ENCODE measurements around the gene UXS1. TPM values are rescaled to one million over a fixed set of nuclear protein-coding genes. Genes with fewer than 3 reads are reported as not detected.
A peak's percentile ranks its signal among the peaks of the same experiment; 100 is the strongest.

Gene UXS1
- total RNA-seq, 1 donor: 22.8 TPM

- peaks cover 7% of the 10 kb centered on the region for H3K4me1 ChIP-seq (ENCODE audit: insufficient read depth, low read length)
- no peaks in the 10 kb centered on the region for H3K79me2 ChIP-seq (ENCODE audit: insufficient read depth, low read length)
- no peak overlapping the region for H3K27ac ChIP-seq (ENCODE audit: low read depth, low read length)
- H3K36me3 ChIP-seq (ENCODE audit: insufficient read depth, low read length): no peaks in the 10 kb centered on the region
- DNase-seq (ENCODE audit: insufficient read length, low spot score, missing footprints): peak; percentile 70
- no peak for TF ChIP-seq CTCF (IDR thresholded peaks at IDR 0.05; ENCODE audit: extremely low read depth, low read depth, low read length)
- no peaks in the 10 kb centered on the region for H3K9me3 ChIP-seq (ENCODE audit: low read depth, low read length)
- no peak overlapping the region for H3K4me3 ChIP-seq (ENCODE audit: insufficient read depth, low read length)
- no peak overlapping the region for H3K4me2 ChIP-seq (ENCODE audit: insufficient read depth, low read length)
- H4K20me1 ChIP-seq (ENCODE audit: insufficient read depth, low read length): peaks cover 11% of the 10 kb centered on the region
- H3K27me3 ChIP-seq (ENCODE audit: insufficient read depth, low read length): no peaks in the 10 kb centered on the region
- no peak overlapping the region for H2AFZ ChIP-seq (ENCODE audit: low read length)
Measured at GRCh38 chr2:106130251-106130998, 63.7 kb downstream of the UXS1 start.

GRCh38 chr2:106129592-106129991 is 64.5 kb downstream of the UXS1 start:
- TF ChIP-seq CTCF (IDR thresholded peaks at IDR 0.05; ENCODE audit: extremely low read depth, low read depth, low read length): no peak
- no peaks in the 10 kb centered on the region for H3K27me3 ChIP-seq (ENCODE audit: insufficient read depth, low read length)
- H4K20me1 ChIP-seq (ENCODE audit: insufficient read depth, low read length): peaks cover 11% of the 10 kb centered on the region
- DNase-seq (ENCODE audit: insufficient read length, low spot score, missing footprints): no peak
- H3K4me1 ChIP-seq (ENCODE audit: insufficient read depth, low read length): peaks cover 7% of the 10 kb centered on the region
- no peaks in the 10 kb centered on the region for H3K9me3 ChIP-seq (ENCODE audit: low read depth, low read length)
- no peak overlapping the region for H3K4me2 ChIP-seq (ENCODE audit: insufficient read depth, low read length)
- no peaks in the 10 kb centered on the region for H3K79me2 ChIP-seq (ENCODE audit: insufficient read depth, low read length)
- no peak overlapping the region for H3K4me3 ChIP-seq (ENCODE audit: insufficient read depth, low read length)
- H3K36me3 ChIP-seq (ENCODE audit: insufficient read depth, low read length): no peaks in the 10 kb centered on the region
- no peak overlapping the region for H2AFZ ChIP-seq (ENCODE audit: low read length)
- H3K27ac ChIP-seq (ENCODE audit: low read depth, low read length): no peak overlapping the region

DNA sequence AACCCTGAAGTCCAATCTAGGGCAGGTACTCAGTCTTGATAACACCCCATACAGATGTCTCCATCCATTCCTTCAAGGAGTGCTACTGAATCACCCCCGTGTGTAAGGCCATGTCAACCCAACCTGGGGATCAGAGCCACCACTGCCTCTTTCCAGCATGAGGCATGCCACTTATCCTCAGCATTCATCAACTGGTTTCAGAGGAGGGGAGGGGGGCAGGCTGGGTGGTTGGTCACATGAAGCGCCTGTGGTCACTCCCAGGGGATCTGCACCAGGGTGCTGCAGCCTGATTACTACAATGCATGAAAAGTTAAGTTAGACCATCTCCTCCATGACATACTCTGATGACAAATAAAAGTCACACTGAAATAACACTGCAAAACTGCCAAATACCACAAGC is 65.0 kb downstream of the UXS1 start:
- Histone ChIP-seq H3K79me2 (ENCODE audit: insufficient read depth, low read length) (no peaks in the 10 kb centered on the region), H3K4me3 (ENCODE audit: insufficient read depth, low read length) (no peak overlapping the region), H3K27ac (ENCODE audit: low read depth, low read length) (no peak overlapping the region), H3K27me3 (ENCODE audit: insufficient read depth, low read length) (no peaks in the 10 kb centered on the region), H3K36me3 (ENCODE audit: insufficient read depth, low read length) (no peaks in the 10 kb centered on the region), H3K4me2 (ENCODE audit: insufficient read depth, low read length) (no peak overlapping the region), H2AFZ (ENCODE audit: low read length) (no peak overlapping the region), H3K4me1 (ENCODE audit: insufficient read depth, low read length) (peaks cover 7% of the 10 kb centered on the region), H3K9me3 (ENCODE audit: low read depth, low read length) (no peaks in the 10 kb centered on the region), H4K20me1 (ENCODE audit: insufficient read depth, low read length) (peaks cover 11% of the 10 kb centered on the region)
- DNase-seq (ENCODE audit: insufficient read length, low spot score, missing footprints): no peak
- no peak for TF ChIP-seq CTCF (IDR thresholded peaks at IDR 0.05; ENCODE audit: extremely low read depth, low read depth, low read length)

DNA sequence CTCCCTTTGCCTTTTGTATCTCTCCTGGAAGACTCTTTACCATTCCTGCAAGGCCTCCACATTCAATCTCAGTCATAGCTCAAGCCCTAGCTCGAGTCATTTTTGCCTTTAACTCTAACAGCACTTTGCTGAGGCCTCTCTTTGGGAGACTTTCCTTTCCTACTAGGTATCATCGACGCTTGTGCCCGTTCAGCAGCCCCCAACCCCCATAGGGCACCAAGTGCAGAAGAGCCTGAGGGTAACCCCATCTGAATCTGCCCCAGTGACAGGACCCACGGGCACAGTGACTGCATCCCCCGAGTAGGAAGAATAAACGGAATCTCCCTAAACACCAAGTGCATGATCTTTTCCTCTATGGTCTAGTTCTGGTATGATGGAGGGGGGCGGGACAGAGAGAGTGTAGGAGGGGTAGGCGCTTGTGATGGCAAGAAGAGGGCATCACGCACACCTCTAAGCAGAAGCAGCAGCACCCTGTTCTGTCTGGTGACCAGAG is 66.3 kb downstream of the UXS1 start:
- no peak for DNase-seq (ENCODE audit: insufficient read length, low spot score, missing footprints)
- Histone ChIP-seq H3K9me3 (ENCODE audit: low read depth, low read length) (no peaks in the 10 kb centered on the region), H3K4me3 (ENCODE audit: insufficient read depth, low read length) (no peak overlapping the region), H3K27me3 (ENCODE audit: insufficient read depth, low read length) (no peaks in the 10 kb centered on the region), H2AFZ (ENCODE audit: low read length) (no peak overlapping the region), H3K79me2 (ENCODE audit: insufficient read depth, low read length) (no peaks in the 10 kb centered on the region), H3K27ac (ENCODE audit: low read depth, low read length) (no peak overlapping the region), H4K20me1 (ENCODE audit: insufficient read depth, low read length) (peaks cover 11% of the 10 kb centered on the region), H3K4me1 (ENCODE audit: insufficient read depth, low read length) (peaks cover 7% of the 10 kb centered on the region), H3K36me3 (ENCODE audit: insufficient read depth, low read length) (no peaks in the 10 kb centered on the region), H3K4me2 (ENCODE audit: insufficient read depth, low read length) (no peak overlapping the region)
- no peak for TF ChIP-seq CTCF (IDR thresholded peaks at IDR 0.05; ENCODE audit: extremely low read depth, low read depth, low read length)
